HUES48 (cell line): Measurements from ENCODE around the gene FAM156B.
"Not testable (repeated sequence)": the region's sequence is repeated elsewhere in the genome, so short reads cannot be mapped to it uniquely, and the experiment has no call there.

Experiments
- H3K27ac ChIP-seq: one replicate; pipeline ENCODE4 v1.7.0; 2013; ENCODE audit warnings: low read depth, low read length, inconsistent platforms
- H3K27me3 ChIP-seq: 2 replicates; pipeline ENCODE4 v1.6.1; 2013; ENCODE audit warnings: mild to moderate bottlenecking, low read length; ENCODE audit not compliant: control insufficient read depth, insufficient read depth
- H3K36me3 ChIP-seq: 2 replicates; pipeline ENCODE4 v1.6.1; 2013; ENCODE audit warnings: low read length; ENCODE audit not compliant: control insufficient read depth, insufficient read depth
- H3K4me1 ChIP-seq: 2 replicates; pipeline ENCODE4 v1.6.1; 2013; ENCODE audit warnings: mild to moderate bottlenecking, low read length; ENCODE audit not compliant: control insufficient read depth, insufficient read depth
- H3K4me3 ChIP-seq: 2 replicates; pipeline ENCODE4 v1.5.1; 2013; ENCODE audit warnings: mild to moderate bottlenecking, low read depth, low read length
- H3K9ac ChIP-seq: 2 replicates; pipeline ENCODE4 v1.6.1; 2013; ENCODE audit warnings: mild to moderate bottlenecking, low read depth, low read length, moderate library complexity
- H3K9me3 ChIP-seq: 2 replicates; pipeline ENCODE4 v1.6.1; 2013; ENCODE audit warnings: low read length; ENCODE audit not compliant: control insufficient read depth, insufficient read depth

Gene FAM156B

GRCh38 chrX:52933213-52933612 lies 36.1 kb downstream of the FAM156B start:
- H3K36me3 ChIP-seq: no peaks in the 10 kb centered on the region
- no peak overlapping the region for H3K9ac ChIP-seq
- peaks cover 9% of the 10 kb centered on the region for H3K9me3 ChIP-seq
- H3K27me3 ChIP-seq: no peaks in the 10 kb centered on the region
- no peak overlapping the region for H3K27ac ChIP-seq
- no peaks in the 10 kb centered on the region for H3K4me1 ChIP-seq
- no peak overlapping the region for H3K4me3 ChIP-seq

DNA sequence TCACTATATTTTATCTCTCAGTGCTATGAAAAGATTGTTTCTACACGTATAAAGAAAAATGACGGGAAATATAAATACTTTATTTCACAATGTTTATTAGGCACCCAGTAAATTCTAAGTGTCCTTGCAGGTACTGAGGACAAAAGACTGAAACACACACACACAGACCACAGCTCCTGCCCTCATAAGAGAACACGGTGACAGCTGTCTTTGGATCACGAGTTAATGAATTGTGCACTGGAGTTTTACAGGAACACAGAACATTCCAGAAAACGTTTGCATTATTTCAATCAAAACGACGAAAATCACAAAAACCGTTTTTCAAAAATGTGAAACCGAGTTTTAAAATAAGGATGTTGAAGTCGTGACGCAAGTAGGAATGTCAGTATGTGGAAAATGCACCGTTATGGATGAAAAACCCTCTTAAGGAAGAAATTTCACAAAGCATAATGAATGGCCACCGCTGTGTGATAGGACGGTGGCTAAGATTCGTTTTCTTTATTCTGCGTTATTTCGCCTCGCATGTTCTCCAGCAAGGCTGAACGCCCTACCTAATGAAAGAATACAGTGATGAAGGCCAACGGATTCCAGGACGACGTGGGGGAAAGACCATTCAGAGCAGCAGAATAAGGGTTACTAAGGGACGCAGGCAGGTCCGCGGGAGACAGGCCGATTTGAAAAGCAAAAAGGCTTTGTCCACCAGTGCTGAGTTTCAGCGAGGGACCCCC lies 37.0 kb downstream of the FAM156B start:
- Histone ChIP-seq H3K9ac (peak overlapping the region; percentile 32; the same call in 1 of the 2 replicates), H3K9me3 (peaks cover 9% of the 10 kb centered on the region; the same call in 1 of the 2 replicates), H3K4me1 (no peaks in the 10 kb centered on the region), H3K4me3 (peak overlapping the region; percentile 77), H3K36me3 (no peaks in the 10 kb centered on the region), H3K27me3 (no peaks in the 10 kb centered on the region), H3K27ac (peak overlapping the region; percentile 95)

GRCh38 chrX:52934704-52935469 lies 37.8 kb downstream of the FAM156B start:
- Histone ChIP-seq H3K9me3 (peaks cover 9% of the 10 kb centered on the region; the same call in 1 of the 2 replicates), H3K4me3 (peak overlapping the region; percentile 77), H3K36me3 (no peaks in the 10 kb centered on the region), H3K9ac (peak overlapping the region; percentile 81), H3K27ac (peak overlapping the region; percentile 95), H3K27me3 (no peaks in the 10 kb centered on the region), H3K4me1 (no peaks in the 10 kb centered on the region)

GRCh38 chrX:52935470-52935784 lies 38.3 kb downstream of the FAM156B start:
- H3K9ac ChIP-seq: peak overlapping the region; percentile 68
- H3K27me3 ChIP-seq, H3K36me3 ChIP-seq, H3K4me1 ChIP-seq, H3K9me3 ChIP-seq: not testable (repeated sequence)
- peak overlapping the region; percentile 77 for H3K4me3 ChIP-seq
- peak overlapping the region; percentile 95 for H3K27ac ChIP-seq

GRCh38 chrX:52940704-52941103 lies 43.6 kb downstream of the FAM156B start:
- not testable (repeated sequence) for H3K4me1 ChIP-seq, H3K9ac ChIP-seq, H3K27ac ChIP-seq, H3K36me3 ChIP-seq, H3K27me3 ChIP-seq, H3K9me3 ChIP-seq, H3K4me3 ChIP-seq

DNA sequence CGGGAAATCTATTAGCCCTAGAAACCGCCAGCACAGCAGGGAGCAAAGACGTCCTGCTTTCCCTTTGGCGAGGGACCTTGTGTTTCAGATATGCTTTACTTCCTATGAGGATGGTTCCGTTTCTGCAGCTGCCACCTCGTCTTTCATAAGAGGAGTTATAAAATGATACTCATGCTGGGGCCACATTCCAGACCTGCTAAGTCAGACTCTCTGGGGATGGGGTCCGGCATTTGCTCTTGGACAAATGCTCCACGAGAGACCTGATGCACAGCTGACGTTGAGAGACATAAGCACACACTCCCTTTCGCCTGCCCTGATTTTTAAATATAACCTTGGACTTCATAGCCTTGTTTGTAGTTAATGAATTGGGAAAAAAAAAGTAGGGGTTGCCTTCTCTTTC lies 44.6 kb downstream of the FAM156B start:
- not testable (repeated sequence) for H3K9ac ChIP-seq, H3K4me3 ChIP-seq, H3K9me3 ChIP-seq, H3K27me3 ChIP-seq, H3K36me3 ChIP-seq, H3K27ac ChIP-seq, H3K4me1 ChIP-seq

DNA sequence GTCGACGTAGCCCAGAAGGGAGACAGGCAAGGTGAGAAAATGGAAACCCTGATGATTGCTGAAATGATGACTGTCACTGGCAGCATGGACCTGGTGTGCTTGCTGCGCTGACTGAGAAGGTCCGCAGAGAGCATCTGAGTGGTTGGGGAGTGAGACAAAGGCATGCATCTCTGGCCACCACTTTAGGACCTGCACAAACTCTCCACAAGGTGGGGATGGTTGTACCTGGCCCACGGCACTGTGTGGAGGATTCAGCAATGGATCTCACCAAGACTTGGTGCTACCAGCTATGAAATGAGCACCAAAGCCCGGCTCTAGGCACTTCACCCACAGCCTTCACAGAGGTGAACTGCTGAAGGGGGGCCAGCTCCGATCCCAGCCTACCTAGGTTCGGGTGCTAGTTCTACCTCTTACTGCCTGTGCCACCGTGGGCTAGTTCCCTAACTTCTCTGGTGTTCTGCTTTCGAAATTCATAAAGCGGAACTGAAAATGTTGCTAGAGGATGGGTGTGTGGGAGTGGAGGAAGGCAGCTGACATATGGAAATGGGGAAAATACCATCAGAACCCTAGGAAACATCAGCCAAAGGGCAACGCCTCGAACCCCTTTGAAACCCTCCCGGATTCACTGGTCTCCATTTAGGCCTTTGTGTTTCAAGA lies 48.8 kb downstream of the FAM156B start:
- H3K4me3 ChIP-seq, H3K4me1 ChIP-seq, H3K27ac ChIP-seq, H3K9me3 ChIP-seq, H3K27me3 ChIP-seq, H3K9ac ChIP-seq, H3K36me3 ChIP-seq: not testable (repeated sequence)

- H3K27me3 ChIP-seq, H3K4me1 ChIP-seq, H3K9me3 ChIP-seq, H3K36me3 ChIP-seq, H3K4me3 ChIP-seq, H3K27ac ChIP-seq, H3K9ac ChIP-seq: not testable (repeated sequence)
Observed at GRCh38 chrX:52947501-52947900, 50.4 kb downstream of the FAM156B start.

DNA sequence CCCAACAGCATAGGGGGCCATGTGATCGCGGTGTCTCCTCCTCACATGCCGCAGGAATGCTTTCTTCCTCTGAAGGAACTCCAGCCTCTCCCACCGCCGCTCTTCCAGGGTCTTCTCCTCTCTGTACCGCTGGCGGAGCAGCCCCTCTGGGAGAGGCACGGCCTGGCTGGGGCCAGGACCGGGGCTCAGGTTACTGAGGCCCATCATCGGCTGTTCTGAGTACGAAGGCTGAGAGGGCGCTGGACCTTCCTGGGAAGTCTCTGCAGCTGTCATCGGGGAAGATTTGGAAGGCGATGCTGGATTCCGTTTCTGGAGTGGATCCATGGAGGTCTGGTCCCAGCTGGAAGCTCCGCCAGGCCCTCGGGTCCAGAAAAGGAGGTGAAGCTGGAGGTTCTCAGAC lies 51.1 kb downstream of the FAM156B start:
- H3K27ac ChIP-seq, H3K4me3 ChIP-seq, H3K36me3 ChIP-seq, H3K9me3 ChIP-seq, H3K9ac ChIP-seq, H3K4me1 ChIP-seq, H3K27me3 ChIP-seq: not testable (repeated sequence)

DNA sequence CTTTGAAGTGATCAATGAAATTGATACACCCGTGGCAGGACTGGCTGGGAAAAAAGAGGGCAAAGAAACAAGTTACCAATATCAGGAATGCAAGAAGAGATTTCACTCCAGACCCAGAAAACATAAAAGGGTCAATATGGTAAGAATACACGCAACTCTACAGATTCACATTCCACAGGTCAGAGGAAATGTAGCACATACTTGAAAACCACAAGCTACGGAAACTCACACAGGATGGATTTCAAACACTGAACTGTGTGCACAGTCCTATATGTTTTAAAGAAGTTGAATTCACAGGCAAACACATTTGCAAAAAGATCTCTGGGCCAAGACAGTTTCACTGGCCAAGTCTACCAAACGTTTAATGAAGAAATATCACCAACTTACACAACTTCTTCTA lies 52.2 kb downstream of the FAM156B start:
- H3K4me3 ChIP-seq, H3K9me3 ChIP-seq, H3K27me3 ChIP-seq, H3K27ac ChIP-seq, H3K4me1 ChIP-seq, H3K36me3 ChIP-seq, H3K9ac ChIP-seq: not testable (repeated sequence)

- H3K4me3 ChIP-seq, H3K27me3 ChIP-seq, H3K4me1 ChIP-seq, H3K9me3 ChIP-seq, H3K36me3 ChIP-seq, H3K9ac ChIP-seq, H3K27ac ChIP-seq: not testable (repeated sequence)
Observed at GRCh38 chrX:52949884-52950283, 52.8 kb downstream of the FAM156B start.
